ENCODE results near the gene ZGPAT. TPM values are rescaled to one million over a fixed set of nuclear protein-coding genes. Genes with fewer than 3 reads are reported as not detected.

Gene ZGPAT
- total and polyA plus RNA-seq, 2 of the 13 experiments (the other 11 are each of a cell fraction or from before 2014, with no cell fraction given) = 23.0 to 41.9 TPM

GRCh38 chr20:63740627-63741353 lies 33.0 kb downstream of the ZGPAT start (continued):
- peak; percentile 99 for TF ChIP-seq HNF1A (IDR thresholded peaks at IDR 0.05; ENCODE audit: low read depth)
- TF ChIP-seq HNF1A (CRISPR knock-in tag; IDR thresholded peaks at IDR 0.05; ENCODE audit: borderline replicate concordance) = peak; percentile 100
- no peak for TF ChIP-seq HDAC6 (IDR thresholded peaks at IDR 0.05; ENCODE audit: low read depth, low read length)
- TF ChIP-seq THAP11 (CRISPR knock-in tag; IDR thresholded peaks at IDR 0.05) = peak; percentile 90
- TF ChIP-seq MEIS2 (CRISPR knock-in tag; IDR thresholded peaks at IDR 0.05) = peak; percentile 93
- no peak for TF ChIP-seq POLR2AphosphoS2 (IDR thresholded peaks at IDR 0.05; ENCODE audit: low read depth, low read length)
- peak; percentile 97 for TF ChIP-seq HNRNPL (IDR thresholded peaks at IDR 0.05; ENCODE audit: low read depth, low read length)
- peak; percentile 96 for TF ChIP-seq IRF9 (CRISPR knock-in tag; IDR thresholded peaks at IDR 0.05; ENCODE audit: borderline replicate concordance)
- TF ChIP-seq PCBP2 (optimal IDR thresholded peaks at IDR 0.05; ENCODE audit: low read depth, low read length, poor library complexity, severe bottlenecking) = no peak
- no peak for TF ChIP-seq ZNF383 (CRISPR knock-in tag; IDR thresholded peaks at IDR 0.05; ENCODE audit: borderline replicate concordance)
- TF ChIP-seq YEATS4 (CRISPR knock-in tag; IDR thresholded peaks at IDR 0.05; ENCODE audit: borderline replicate concordance) = peak; percentile 99
- TF ChIP-seq SUZ12 (IDR thresholded peaks at IDR 0.05; ENCODE audit: low read depth, low read length) = no peak
- TF ChIP-seq GRHL1 (CRISPR knock-in tag; conservative IDR thresholded peaks at IDR 0.05) = no peak
- TF ChIP-seq TEAD2 (CRISPR knock-in tag; IDR thresholded peaks at IDR 0.05) = no peak
- TF ChIP-seq DDIT3 (CRISPR knock-in tag; IDR thresholded peaks at IDR 0.05) = 0 out of 2 replicates have a peak, but pooled peaks have one; percentile 56
- peak; percentile 94; the same call in 1 of the 2 replicates for TF ChIP-seq ARHGAP35 (CRISPR knock-in tag; IDR thresholded peaks at IDR 0.05; ENCODE audit: borderline replicate concordance)
- no peak for TF ChIP-seq SMARCE1 (IDR thresholded peaks at IDR 0.05; ENCODE audit: borderline replicate concordance)
- peak; percentile 87 for TF ChIP-seq GATAD1 (CRISPR knock-in tag; IDR thresholded peaks at IDR 0.05)
- TF ChIP-seq TIGD3 (CRISPR knock-in tag; IDR thresholded peaks at IDR 0.05; ENCODE audit: borderline replicate concordance) = peak; percentile 50; the same call in 1 of the 2 replicates
- TF ChIP-seq ZBTB8A (CRISPR knock-in tag; IDR thresholded peaks at IDR 0.05; ENCODE audit: borderline replicate concordance, low read depth) = peak; percentile 82; the same call in 1 of the 2 replicates
- TF ChIP-seq SOX5 (CRISPR knock-in tag; IDR thresholded peaks at IDR 0.05; ENCODE audit: borderline replicate concordance) = peak; percentile 87
